Measurements from ENCODE around the gene STXBP6. TPM values are rescaled to one million over a fixed set of nuclear protein-coding genes. Genes with fewer than 3 reads are reported as not detected.

Gene STXBP6
- polyA plus RNA-seq, 1 donor from 2014 or later = 14.6 TPM

GRCh38 chr14:25019892-25020291, 30.1 kb downstream of the STXBP6 start:
- Histone ChIP-seq H3F3A (ENCODE audit: insufficient read depth, low read length, poor library complexity, severe bottlenecking) (no peaks in the 10 kb centered on the region), H3K4me3 (ENCODE audit: low read length) (no peak overlapping the region), H3K4me2 (ENCODE audit: low read length) (no peak overlapping the region), H3K36me3 (ENCODE audit: insufficient read depth, low read length) (no peaks in the 10 kb centered on the region), H3K9me2 (ENCODE audit: insufficient read depth, low read length) (no peaks in the 10 kb centered on the region), H3K9ac (ENCODE audit: low read length) (no peak overlapping the region), H3K27ac (ENCODE audit: low read length) (peak overlapping the region; percentile 24), H3K27me3 (ENCODE audit: insufficient read depth, low read depth, low read length) (no peaks in the 10 kb centered on the region), H4K20me1 (ENCODE audit: insufficient read depth) (no peaks in the 10 kb centered on the region), H3K79me2 (replicated peaks; ENCODE audit: insufficient read depth, low read length) (no peaks in the 10 kb centered on the region), H2AFZ (ENCODE audit: low read depth, low read length) (no peak overlapping the region), H3K9me3 (ENCODE audit: low read length) (no peaks in the 10 kb centered on the region)
- no peak for TF ChIP-seq SMC3 (conservative IDR thresholded peaks at IDR 0.05; ENCODE audit: poor library complexity)
- peak; percentile 61 for TF ChIP-seq EP300 (conservative IDR thresholded peaks at IDR 0.05; ENCODE audit: poor library complexity, severe bottlenecking)

- Histone ChIP-seq H3K9me3 (ENCODE audit: low read length) (no peaks in the 10 kb centered on the region), H3K9ac (ENCODE audit: low read length) (no peak overlapping the region), H3F3A (ENCODE audit: insufficient read depth, low read length, poor library complexity, severe bottlenecking) (no peaks in the 10 kb centered on the region), H3K9me2 (ENCODE audit: insufficient read depth, low read length) (no peaks in the 10 kb centered on the region), H4K20me1 (ENCODE audit: insufficient read depth) (no peaks in the 10 kb centered on the region), H3K36me3 (ENCODE audit: insufficient read depth, low read length) (no peaks in the 10 kb centered on the region), H2AFZ (ENCODE audit: low read depth, low read length) (no peak overlapping the region), H3K4me3 (ENCODE audit: low read length) (no peak overlapping the region), H3K79me2 (replicated peaks; ENCODE audit: insufficient read depth, low read length) (no peaks in the 10 kb centered on the region), H3K27me3 (ENCODE audit: insufficient read depth, low read depth, low read length) (no peaks in the 10 kb centered on the region), H3K27ac (ENCODE audit: low read length) (no peak overlapping the region), H3K4me2 (ENCODE audit: low read length) (no peak overlapping the region)
- TF ChIP-seq REST (IDR thresholded peaks at IDR 0.05; ENCODE audit: borderline replicate concordance) (no peak), TAF1 (IDR thresholded peaks at IDR 0.05; ENCODE audit: low read depth) (no peak), EZH2 (IDR thresholded peaks at IDR 0.05; ENCODE audit: borderline replicate concordance, insufficient read depth, low read length, poor library complexity, severe bottlenecking) (no peak), MXI1 (conservative IDR thresholded peaks at IDR 0.05; ENCODE audit: poor library complexity, severe bottlenecking) (no peak), SMC3 (conservative IDR thresholded peaks at IDR 0.05; ENCODE audit: poor library complexity) (no peak), RAD21 (conservative IDR thresholded peaks at IDR 0.05) (no peak), EP300 (conservative IDR thresholded peaks at IDR 0.05; ENCODE audit: poor library complexity, severe bottlenecking) (no peak), POLR2AphosphoS5 (IDR thresholded peaks at IDR 0.05) (no peak)
- TF ChIP-seq, protein P1, sequence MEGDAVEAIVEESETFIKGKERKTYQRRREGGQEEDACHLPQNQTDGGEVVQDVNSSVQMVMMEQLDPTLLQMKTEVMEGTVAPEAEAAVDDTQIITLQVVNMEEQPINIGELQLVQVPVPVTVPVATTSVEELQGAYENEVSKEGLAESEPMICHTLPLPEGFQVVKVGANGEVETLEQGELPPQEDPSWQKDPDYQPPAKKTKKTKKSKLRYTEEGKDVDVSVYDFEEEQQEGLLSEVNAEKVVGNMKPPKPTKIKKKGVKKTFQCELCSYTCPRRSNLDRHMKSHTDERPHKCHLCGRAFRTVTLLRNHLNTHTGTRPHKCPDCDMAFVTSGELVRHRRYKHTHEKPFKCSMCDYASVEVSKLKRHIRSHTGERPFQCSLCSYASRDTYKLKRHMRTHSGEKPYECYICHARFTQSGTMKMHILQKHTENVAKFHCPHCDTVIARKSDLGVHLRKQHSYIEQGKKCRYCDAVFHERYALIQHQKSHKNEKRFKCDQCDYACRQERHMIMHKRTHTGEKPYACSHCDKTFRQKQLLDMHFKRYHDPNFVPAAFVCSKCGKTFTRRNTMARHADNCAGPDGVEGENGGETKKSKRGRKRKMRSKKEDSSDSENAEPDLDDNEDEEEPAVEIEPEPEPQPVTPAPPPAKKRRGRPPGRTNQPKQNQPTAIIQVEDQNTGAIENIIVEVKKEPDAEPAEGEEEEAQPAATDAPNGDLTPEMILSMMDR (IDR thresholded peaks at IDR 0.05; ENCODE audit: poor library complexity, severe bottlenecking) = no peak
Measured at GRCh38 chr14:25017562-25017961, 32.4 kb downstream of the STXBP6 start.

DNA sequence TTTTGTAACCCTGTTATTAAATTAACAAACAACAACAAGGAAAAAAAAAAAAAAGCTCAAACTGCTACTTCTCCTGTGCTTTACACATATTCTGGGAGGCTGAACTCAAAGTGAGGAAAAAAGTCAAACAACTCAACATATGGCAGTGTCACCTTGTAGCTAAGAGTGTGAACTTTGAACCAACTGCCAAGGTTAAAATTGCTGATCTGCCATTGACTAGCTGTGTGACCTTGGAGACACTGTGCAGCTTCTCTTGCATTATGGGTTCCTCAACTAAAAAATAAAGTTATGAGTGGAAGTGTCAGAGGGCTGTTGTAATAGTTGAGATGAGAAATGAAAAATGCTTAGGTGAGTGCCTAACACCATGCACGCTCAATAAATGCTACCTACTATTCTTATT, 34.2 kb downstream of the STXBP6 start:
- H3K9ac ChIP-seq (ENCODE audit: low read length) = no peak overlapping the region
- no peaks in the 10 kb centered on the region for H3K9me2 ChIP-seq (ENCODE audit: insufficient read depth, low read length)
- H3K27me3 ChIP-seq (ENCODE audit: insufficient read depth, low read depth, low read length) = no peaks in the 10 kb centered on the region
- no peaks in the 10 kb centered on the region for H3K9me3 ChIP-seq (ENCODE audit: low read length)
- H2AFZ ChIP-seq (ENCODE audit: low read depth, low read length) = no peak overlapping the region
- TF ChIP-seq SMC3 (conservative IDR thresholded peaks at IDR 0.05; ENCODE audit: poor library complexity) = no peak
- no peak for TF ChIP-seq RAD21 (conservative IDR thresholded peaks at IDR 0.05)
- TF ChIP-seq TAF1 (IDR thresholded peaks at IDR 0.05; ENCODE audit: low read depth) = no peak
- TF ChIP-seq POLR2AphosphoS5 (IDR thresholded peaks at IDR 0.05) = no peak
- no peak for TF ChIP-seq REST (IDR thresholded peaks at IDR 0.05; ENCODE audit: borderline replicate concordance)
- no peak for TF ChIP-seq EZH2 (IDR thresholded peaks at IDR 0.05; ENCODE audit: borderline replicate concordance, insufficient read depth, low read length, poor library complexity, severe bottlenecking)
- no peak for TF ChIP-seq MXI1 (conservative IDR thresholded peaks at IDR 0.05; ENCODE audit: poor library complexity, severe bottlenecking)
- TF ChIP-seq EP300 (conservative IDR thresholded peaks at IDR 0.05; ENCODE audit: poor library complexity, severe bottlenecking) = no peak
- TF ChIP-seq, protein P1 (IDR thresholded peaks at IDR 0.05; ENCODE audit: poor library complexity, severe bottlenecking) = no peak
- H3K27ac ChIP-seq (ENCODE audit: low read length) = no peak overlapping the region
- no peaks in the 10 kb centered on the region for H3K79me2 ChIP-seq (replicated peaks; ENCODE audit: insufficient read depth, low read length)
- no peak overlapping the region for H3K4me3 ChIP-seq (ENCODE audit: low read length)
- no peaks in the 10 kb centered on the region for H3F3A ChIP-seq (ENCODE audit: insufficient read depth, low read length, poor library complexity, severe bottlenecking)
- no peaks in the 10 kb centered on the region for H3K36me3 ChIP-seq (ENCODE audit: insufficient read depth, low read length)
- H4K20me1 ChIP-seq (ENCODE audit: insufficient read depth) = no peaks in the 10 kb centered on the region
- H3K4me2 ChIP-seq (ENCODE audit: low read length) = no peak overlapping the region

Data from neural cell (in vitro differentiated cells).